Transverse colon (tissue), 4 donors: ENCODE measurements around the gene CYP4A22.

ENCODE experiments used
- POLR2A ChIP-seq: fragments of 450-650 bp; IDR thresholded peaks from one replicate; pipeline ENCODE4 v1.6.1; 2016; ENCODE audit warnings: antibody characterized with exemption, mild to moderate bottlenecking, moderate library complexity
- POLR2AphosphoS5 ChIP-seq, 3 donors: sonication (generic); formaldehyde crosslinking; IDR thresholded peaks; one replicate each; pipeline ENCODE4 v1.6.1; 2016; ENCODE audit warnings: antibody characterized with exemption in 3 of 3
- TF ChIP-seq, protein P1 (sequence below), 5 experiments: fragments of 200-600 bp in 3 of 5; fragments of 450-650 bp in 2 of 5; sonication (generic) in 3 of 5; IDR thresholded peaks; 1 replicate in 2 of 5; 2 replicates in 3 of 5; pipeline ENCODE4 v1.5.1; 2016 to 2017; ENCODE audit warnings: antibody characterized with exemption in 5 of 5, inconsistent platforms in 3 of 5, mild to moderate bottlenecking in 2 of 5, moderate library complexity in 1 of 5

DNA sequence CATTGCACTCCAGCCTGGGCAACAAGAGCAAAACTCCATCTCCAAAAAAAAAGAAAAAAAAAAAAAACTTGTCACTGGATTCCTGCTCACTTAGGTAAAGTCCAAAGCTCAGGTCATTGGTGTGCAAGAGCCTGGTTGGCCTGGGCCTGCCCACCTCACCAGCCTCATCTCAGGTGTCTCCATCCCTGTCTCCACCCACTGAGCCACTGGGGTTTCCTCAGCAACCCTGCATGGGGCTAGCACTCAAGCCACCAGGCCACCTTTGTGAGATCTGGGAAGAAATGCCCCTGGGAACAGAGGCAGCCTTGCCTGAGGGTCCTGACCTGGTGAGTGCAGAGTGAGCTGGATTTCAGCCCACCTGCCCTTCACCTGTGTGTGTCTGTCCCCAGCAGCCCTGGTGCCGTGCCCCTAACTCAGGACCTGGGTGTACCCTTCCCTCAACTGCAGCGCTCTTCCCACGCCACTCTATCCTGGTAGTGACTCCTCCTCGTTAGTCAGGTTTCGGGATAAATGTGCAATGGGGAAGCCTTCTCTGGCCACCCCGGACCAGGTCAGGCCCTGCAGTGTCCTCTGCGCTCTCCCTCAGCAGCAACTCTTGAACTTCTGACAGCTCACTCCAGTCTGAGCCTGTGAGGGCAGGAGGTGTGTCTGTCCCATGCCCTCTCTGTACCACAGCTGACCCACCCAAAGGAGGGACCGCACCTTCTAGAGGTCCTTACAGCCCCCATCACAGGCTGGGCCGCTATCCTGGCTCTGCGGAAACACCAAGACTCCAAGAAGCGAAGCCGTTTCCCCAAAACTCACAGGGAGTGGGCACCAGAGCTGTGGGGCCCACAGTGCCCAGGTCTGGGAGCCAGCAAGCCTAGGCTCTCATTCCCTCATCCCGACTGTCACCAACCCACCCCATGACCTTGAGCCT lies 49.3 kb downstream of the CYP4A22 start:
- no peak for TF ChIP-seq POLR2AphosphoS5 (IDR thresholded peaks at IDR 0.05)
- TF ChIP-seq, protein P1, sequence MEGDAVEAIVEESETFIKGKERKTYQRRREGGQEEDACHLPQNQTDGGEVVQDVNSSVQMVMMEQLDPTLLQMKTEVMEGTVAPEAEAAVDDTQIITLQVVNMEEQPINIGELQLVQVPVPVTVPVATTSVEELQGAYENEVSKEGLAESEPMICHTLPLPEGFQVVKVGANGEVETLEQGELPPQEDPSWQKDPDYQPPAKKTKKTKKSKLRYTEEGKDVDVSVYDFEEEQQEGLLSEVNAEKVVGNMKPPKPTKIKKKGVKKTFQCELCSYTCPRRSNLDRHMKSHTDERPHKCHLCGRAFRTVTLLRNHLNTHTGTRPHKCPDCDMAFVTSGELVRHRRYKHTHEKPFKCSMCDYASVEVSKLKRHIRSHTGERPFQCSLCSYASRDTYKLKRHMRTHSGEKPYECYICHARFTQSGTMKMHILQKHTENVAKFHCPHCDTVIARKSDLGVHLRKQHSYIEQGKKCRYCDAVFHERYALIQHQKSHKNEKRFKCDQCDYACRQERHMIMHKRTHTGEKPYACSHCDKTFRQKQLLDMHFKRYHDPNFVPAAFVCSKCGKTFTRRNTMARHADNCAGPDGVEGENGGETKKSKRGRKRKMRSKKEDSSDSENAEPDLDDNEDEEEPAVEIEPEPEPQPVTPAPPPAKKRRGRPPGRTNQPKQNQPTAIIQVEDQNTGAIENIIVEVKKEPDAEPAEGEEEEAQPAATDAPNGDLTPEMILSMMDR (IDR thresholded peaks at IDR 0.05) = no peak
- TF ChIP-seq POLR2A = no peak
